Measurements from ENCODE around the gene HS6ST3. TPM values are rescaled to one million over a fixed set of nuclear protein-coding genes. Genes with fewer than 3 reads are reported as not detected.
A peak's percentile ranks its signal among the peaks of the same experiment; 100 is the strongest.

Gene HS6ST3
- total RNA-seq, 1 experiment from 2014 or later, result not detected

- DNase-seq (ENCODE audit: low spot score), result no peak
These were observed 207.5 kb downstream of the HS6ST3 start for GRCh38 chr13:96297360-96297759.

GRCh38 chr13:96299235-96299634, 209.3 kb downstream of the HS6ST3 start:
- DNase-seq (ENCODE audit: low spot score), result peak; percentile 45

GRCh38 chr13:96308568-96308967, 218.7 kb downstream of the HS6ST3 start:
- DNase-seq (ENCODE audit: low spot score), result no peak

GRCh38 chr13:96314974-96315373, 225.1 kb downstream of the HS6ST3 start:
- no peak for DNase-seq (ENCODE audit: low spot score)

- DNase-seq (ENCODE audit: low spot score), result no peak
These were observed 248.1 kb downstream of the HS6ST3 start for GRCh38 chr13:96338030-96338429.

- no peak for DNase-seq (ENCODE audit: low spot score)
These were observed 252.4 kb downstream of the HS6ST3 start for GRCh38 chr13:96342286-96342685.

GRCh38 chr13:96342852-96343465, 253.1 kb downstream of the HS6ST3 start:
- no peak for DNase-seq (ENCODE audit: low spot score)

GRCh38 chr13:96346921-96347320, 257.0 kb downstream of the HS6ST3 start:
- no peak for DNase-seq (ENCODE audit: low spot score)

GRCh38 chr13:96373597-96373996, 283.7 kb downstream of the HS6ST3 start:
- no peak for DNase-seq (ENCODE audit: low spot score)

GRCh38 chr13:96377835-96378234, 287.9 kb downstream of the HS6ST3 start:
- DNase-seq (ENCODE audit: low spot score), result no peak

- DNase-seq (ENCODE audit: low spot score), result no peak
These were observed 290.1 kb downstream of the HS6ST3 start for GRCh38 chr13:96379967-96380366.

GRCh38 chr13:96381681-96382080, 291.8 kb downstream of the HS6ST3 start:
- DNase-seq (ENCODE audit: low spot score), result no peak

GRCh38 chr13:96388598-96388997, 298.7 kb downstream of the HS6ST3 start:
- no peak for DNase-seq (ENCODE audit: low spot score)

GRCh38 chr13:96391606-96392005, 301.7 kb downstream of the HS6ST3 start:
- no peak for DNase-seq (ENCODE audit: low spot score)

GRCh38 chr13:96397807-96398206, 307.9 kb downstream of the HS6ST3 start:
- DNase-seq (ENCODE audit: low spot score), result no peak

- no peak for DNase-seq (ENCODE audit: low spot score)
These were observed 308.6 kb downstream of the HS6ST3 start for GRCh38 chr13:96398486-96398885.

GRCh38 chr13:96403241-96403640, 313.3 kb downstream of the HS6ST3 start:
- no peak for DNase-seq (ENCODE audit: low spot score)

GRCh38 chr13:96403651-96404050, 313.7 kb downstream of the HS6ST3 start:
- no peak for DNase-seq (ENCODE audit: low spot score)

GRCh38 chr13:96415831-96416385, 326.0 kb downstream of the HS6ST3 start:
- no peak for DNase-seq (ENCODE audit: low spot score)

GRCh38 chr13:96417939-96418685, 328.2 kb downstream of the HS6ST3 start:
- DNase-seq (ENCODE audit: low spot score), result no peak

- no peak for DNase-seq (ENCODE audit: low spot score)
These were observed 331.4 kb downstream of the HS6ST3 start for GRCh38 chr13:96421314-96421713.

- DNase-seq (ENCODE audit: low spot score), result no peak
These were observed 332.1 kb downstream of the HS6ST3 start for GRCh38 chr13:96422002-96422401.

- no peak for DNase-seq (ENCODE audit: low spot score)
These were observed 336.3 kb downstream of the HS6ST3 start for GRCh38 chr13:96426167-96426566.
